Lower lobe of right lung (tissue), 2 donors: Measurements from ENCODE around the gene DPYD. TPM values are rescaled to one million over a fixed set of nuclear protein-coding genes. Genes with fewer than 3 reads are reported as not detected.
A peak's percentile ranks its signal among the peaks of the same experiment; 100 is the strongest.

Experiments
- ATAC-seq, 2 donors: fragments of 200-7000 bp; cut with Tn5 transposase; one replicate each; pipeline ENCODE4 v1.9.1; 2020 to 2022; ENCODE audit warnings: mild to moderate bottlenecking in 2 of 2, moderate library complexity in 2 of 2
- DNase-seq: peaks from one replicate; pipeline ENCODE4 v3.0.0-alpha.2; 2020
- H3K27ac ChIP-seq: fragments of 200-600 bp; one replicate; pipeline ENCODE4 v1.8.0; 2022
- H3K27me3 ChIP-seq: fragments of 200-600 bp; one replicate; pipeline ENCODE4 v1.8.0; 2022; ENCODE audit warnings: low read depth
- H3K36me3 ChIP-seq: fragments of 200-600 bp; one replicate; pipeline ENCODE4 v1.8.0; 2022; ENCODE audit warnings: mild to moderate bottlenecking
- H3K4me1 ChIP-seq: fragments of 200-600 bp; one replicate; pipeline ENCODE4 v1.8.0; 2022
- H3K4me3 ChIP-seq: fragments of 200-600 bp; one replicate; pipeline ENCODE4 v1.8.0; 2022; ENCODE audit warnings: mild to moderate bottlenecking
- H3K9me3 ChIP-seq: fragments of 200-600 bp; one replicate; pipeline ENCODE4 v1.8.0; 2022
- intact Hi-C: fragments of 100-400 bp; cut with DNase I; formaldehyde crosslinking; loops from one replicate; pipeline ENCODE4 v1.11.0; 2022
- total RNA-seq: library from RNA; stranded (reverse); fragmentation: NEBNext Ultra II Directional; extraction: Animal tissue kit (Norgen Biotek cat#: 25700); gene quantifications from one replicate; pipeline ENCODE4 v1.2.1, GENCODE V29; 2021
- TF ChIP-seq, protein P1 (sequence below): fragments of 200-600 bp; IDR thresholded peaks from one replicate; pipeline ENCODE4 v1.8.0; 2022; ENCODE audit warnings: antibody characterized with exemption, mild to moderate bottlenecking
- donor health status: DM: no; HTN: yes; CAD: no; lungs with severe emphysema.

Gene DPYD
- total RNA-seq, 1 donor from 2014 or later: 91.9 TPM

DNA sequence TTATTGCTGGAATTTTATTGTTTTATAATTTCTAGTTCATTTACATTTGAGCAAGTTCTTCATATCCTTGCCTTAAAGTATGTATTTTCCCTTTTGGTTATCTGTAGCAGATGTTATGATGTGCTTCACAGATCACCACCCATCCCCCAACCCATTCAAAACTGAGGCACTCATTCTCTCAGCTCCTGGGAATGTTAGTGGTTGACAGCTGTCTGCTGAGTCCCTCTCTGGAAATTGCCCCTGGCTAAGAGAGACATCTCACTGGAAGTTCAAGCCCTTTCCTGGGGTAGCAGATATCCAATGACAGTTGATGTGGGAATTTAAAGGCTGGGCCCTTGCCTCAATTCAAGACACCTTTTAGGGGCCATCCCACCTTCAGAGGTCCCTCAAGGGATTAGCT lies 4.3 kb upstream of the DPYD start:
- intact Hi-C loops: no loop called here
- ATAC-seq (no peak), DNase-seq (no peak)
- H3K4me1 ChIP-seq: peaks cover 4% of the 10 kb centered on the region
- no peaks in the 10 kb centered on the region for H3K27me3 ChIP-seq
- TF ChIP-seq, protein P1, sequence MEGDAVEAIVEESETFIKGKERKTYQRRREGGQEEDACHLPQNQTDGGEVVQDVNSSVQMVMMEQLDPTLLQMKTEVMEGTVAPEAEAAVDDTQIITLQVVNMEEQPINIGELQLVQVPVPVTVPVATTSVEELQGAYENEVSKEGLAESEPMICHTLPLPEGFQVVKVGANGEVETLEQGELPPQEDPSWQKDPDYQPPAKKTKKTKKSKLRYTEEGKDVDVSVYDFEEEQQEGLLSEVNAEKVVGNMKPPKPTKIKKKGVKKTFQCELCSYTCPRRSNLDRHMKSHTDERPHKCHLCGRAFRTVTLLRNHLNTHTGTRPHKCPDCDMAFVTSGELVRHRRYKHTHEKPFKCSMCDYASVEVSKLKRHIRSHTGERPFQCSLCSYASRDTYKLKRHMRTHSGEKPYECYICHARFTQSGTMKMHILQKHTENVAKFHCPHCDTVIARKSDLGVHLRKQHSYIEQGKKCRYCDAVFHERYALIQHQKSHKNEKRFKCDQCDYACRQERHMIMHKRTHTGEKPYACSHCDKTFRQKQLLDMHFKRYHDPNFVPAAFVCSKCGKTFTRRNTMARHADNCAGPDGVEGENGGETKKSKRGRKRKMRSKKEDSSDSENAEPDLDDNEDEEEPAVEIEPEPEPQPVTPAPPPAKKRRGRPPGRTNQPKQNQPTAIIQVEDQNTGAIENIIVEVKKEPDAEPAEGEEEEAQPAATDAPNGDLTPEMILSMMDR: no peak
- no peak overlapping the region for H3K27ac ChIP-seq
- H3K9me3 ChIP-seq: no peaks in the 10 kb centered on the region
- H3K4me3 ChIP-seq: no peak overlapping the region
- H3K36me3 ChIP-seq: no peaks in the 10 kb centered on the region

- no peak for DNase-seq
- peaks cover 10% of the 10 kb centered on the region for H3K4me1 ChIP-seq
- ATAC-seq: no peak
- no peak overlapping the region for H3K27ac ChIP-seq
- H3K36me3 ChIP-seq: no peaks in the 10 kb centered on the region
- intact Hi-C loops: no loop called here
- no peaks in the 10 kb centered on the region for H3K27me3 ChIP-seq
- no peak overlapping the region for H3K4me3 ChIP-seq
- TF ChIP-seq, protein P1: no peak
- H3K9me3 ChIP-seq: no peaks in the 10 kb centered on the region
Observed at GRCh38 chr1:97923811-97924210, 3.0 kb upstream of the DPYD start.

- Histone ChIP-seq H3K4me3 (peak overlapping the region; percentile 89), H3K27me3 (no peaks in the 10 kb centered on the region), H3K9me3 (no peaks in the 10 kb centered on the region), H3K4me1 (peaks cover 34% of the 10 kb centered on the region), H3K36me3 (no peaks in the 10 kb centered on the region), H3K27ac (peak overlapping the region; percentile 91)
- ATAC-seq (peak; percentile 72 to 74), DNase-seq (no peak)
- intact Hi-C loops: no loop called here
- TF ChIP-seq, protein P1: no peak
Observed at GRCh38 chr1:97920276-97920831, 480 bp downstream of the DPYD start.

- intact Hi-C loops: no loop called here
- Histone ChIP-seq H3K27me3 (no peaks in the 10 kb centered on the region), H3K4me3 (peak overlapping the region; percentile 89), H3K27ac (peak overlapping the region; percentile 91), H3K36me3 (no peaks in the 10 kb centered on the region), H3K9me3 (no peaks in the 10 kb centered on the region), H3K4me1 (peaks cover 34% of the 10 kb centered on the region)
- ATAC-seq: peak in 1 of 2 donors; percentile 51
- TF ChIP-seq, protein P1: no peak
- no peak for DNase-seq
Observed at GRCh38 chr1:97919585-97920261, 1.1 kb downstream of the DPYD start.

DNA sequence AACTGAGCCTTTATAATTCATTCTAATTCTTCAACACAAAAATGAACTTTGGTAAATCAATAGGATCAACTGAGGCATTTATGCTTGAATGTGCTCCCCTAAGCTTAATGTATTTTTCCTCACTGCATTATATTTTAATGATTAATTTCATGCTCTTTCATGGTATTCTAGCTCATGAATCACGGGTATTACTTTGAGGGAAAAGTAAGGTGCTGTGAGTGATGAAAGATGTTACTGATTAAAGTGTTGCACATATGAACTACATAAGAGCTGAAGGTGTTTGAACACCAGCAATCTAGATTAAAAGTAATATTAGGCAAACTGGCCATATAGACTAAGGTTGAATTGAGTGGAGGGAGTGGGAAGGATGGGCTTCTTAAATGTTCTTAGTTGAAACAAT lies 1.9 kb downstream of the DPYD start:
- peak overlapping the region; percentile 28 for H3K27ac ChIP-seq
- H3K4me3 ChIP-seq: peak overlapping the region; percentile 89
- peaks cover 34% of the 10 kb centered on the region for H3K4me1 ChIP-seq
- DNase-seq: no peak
- no peaks in the 10 kb centered on the region for H3K36me3 ChIP-seq
- H3K9me3 ChIP-seq: no peaks in the 10 kb centered on the region
- H3K27me3 ChIP-seq: no peaks in the 10 kb centered on the region
- TF ChIP-seq, protein P1: no peak
- intact Hi-C loops: no loop called here
- ATAC-seq: no peak
